ENCODE data around the gene CCR9.

The CCR9 gene

GRCh38 chr3:45936261-45936660 is 49.9 kb downstream of the CCR9 start:
- DNase-seq (ENCODE audit: low read depth in 2 of 2): no peak

- no peak for DNase-seq (ENCODE audit: low read depth in 2 of 2)
These were observed 51.1 kb downstream of the CCR9 start for GRCh38 chr3:45937206-45938042.

GRCh38 chr3:45938043-45938435 is 51.7 kb downstream of the CCR9 start:
- no peak for DNase-seq (ENCODE audit: low read depth in 2 of 2)

- DNase-seq (ENCODE audit: low read depth in 2 of 2): peak; percentile 68 to 77
These were observed 52.5 kb downstream of the CCR9 start for GRCh38 chr3:45938864-45939263.

DNA sequence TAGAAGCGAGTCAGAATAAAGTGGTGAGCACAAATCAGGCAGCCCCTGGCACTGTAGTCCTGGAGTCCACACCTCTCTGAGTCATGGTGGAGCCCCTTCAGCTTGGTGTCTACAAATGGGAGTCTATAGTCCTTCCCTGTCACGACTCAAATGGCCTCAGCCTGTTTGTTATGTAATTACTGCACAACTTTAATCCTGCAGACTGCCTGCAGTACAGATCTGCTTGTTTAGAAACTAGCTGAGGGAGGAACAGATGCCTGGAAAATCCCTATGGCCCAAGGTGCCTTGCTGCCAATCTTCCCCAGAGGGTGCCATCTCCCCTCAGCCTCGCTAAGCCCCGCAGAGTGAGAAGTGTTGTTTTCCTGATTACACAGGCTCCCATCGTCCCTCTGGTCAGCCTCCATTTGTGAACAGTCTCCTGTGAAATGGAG is 53.0 kb downstream of the CCR9 start:
- no peak for DNase-seq (ENCODE audit: low read depth in 2 of 2)

- no peak for DNase-seq (ENCODE audit: low read depth in 2 of 2)
These were observed 53.8 kb downstream of the CCR9 start for GRCh38 chr3:45940004-45940780.

- no peak for DNase-seq (ENCODE audit: low read depth in 2 of 2)
These were observed 54.5 kb downstream of the CCR9 start for GRCh38 chr3:45940781-45941365.

- no peak for DNase-seq (ENCODE audit: low read depth in 2 of 2)
These were observed 55.9 kb downstream of the CCR9 start for GRCh38 chr3:45942051-45942825.

DNA sequence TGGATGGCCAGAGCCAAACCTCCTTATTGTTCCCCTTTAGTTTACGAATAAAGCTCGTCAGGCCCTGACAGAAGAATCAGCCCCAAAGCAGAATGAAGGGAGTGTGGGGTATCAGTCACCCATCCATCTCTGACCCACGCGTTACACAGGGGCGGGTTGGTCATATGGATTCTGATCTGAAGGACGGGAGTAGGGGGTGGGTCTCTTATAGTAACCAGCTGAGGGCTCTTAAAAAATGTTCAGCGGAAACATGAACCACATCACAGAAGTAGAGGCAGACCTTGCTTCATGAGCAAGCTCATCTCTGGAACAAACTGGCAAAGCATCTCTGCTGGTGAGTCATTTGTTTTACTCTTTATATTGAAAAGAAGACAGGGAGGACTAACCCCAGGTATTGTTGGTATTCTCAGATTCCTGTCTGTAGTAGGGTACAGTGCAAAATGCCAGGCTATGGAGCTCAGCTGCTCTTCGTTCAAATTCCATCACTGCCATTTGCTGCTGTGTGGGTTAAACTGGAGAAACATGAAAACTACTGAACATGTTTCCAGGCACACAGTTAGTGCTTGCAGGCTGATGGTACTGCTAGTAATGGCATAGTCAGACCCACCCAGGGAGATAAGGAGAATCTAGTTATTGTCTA is 57.0 kb downstream of the CCR9 start, which contains the start of gene CXCR6:
TSS of gene CXCR6 (plus strand) at position 258 of the 640 bp plus-strand sequence. CDS start 3,018 bp downstream, outside the sequence.
- DNase-seq (ENCODE audit: low read depth in 2 of 2): no peak

DNA sequence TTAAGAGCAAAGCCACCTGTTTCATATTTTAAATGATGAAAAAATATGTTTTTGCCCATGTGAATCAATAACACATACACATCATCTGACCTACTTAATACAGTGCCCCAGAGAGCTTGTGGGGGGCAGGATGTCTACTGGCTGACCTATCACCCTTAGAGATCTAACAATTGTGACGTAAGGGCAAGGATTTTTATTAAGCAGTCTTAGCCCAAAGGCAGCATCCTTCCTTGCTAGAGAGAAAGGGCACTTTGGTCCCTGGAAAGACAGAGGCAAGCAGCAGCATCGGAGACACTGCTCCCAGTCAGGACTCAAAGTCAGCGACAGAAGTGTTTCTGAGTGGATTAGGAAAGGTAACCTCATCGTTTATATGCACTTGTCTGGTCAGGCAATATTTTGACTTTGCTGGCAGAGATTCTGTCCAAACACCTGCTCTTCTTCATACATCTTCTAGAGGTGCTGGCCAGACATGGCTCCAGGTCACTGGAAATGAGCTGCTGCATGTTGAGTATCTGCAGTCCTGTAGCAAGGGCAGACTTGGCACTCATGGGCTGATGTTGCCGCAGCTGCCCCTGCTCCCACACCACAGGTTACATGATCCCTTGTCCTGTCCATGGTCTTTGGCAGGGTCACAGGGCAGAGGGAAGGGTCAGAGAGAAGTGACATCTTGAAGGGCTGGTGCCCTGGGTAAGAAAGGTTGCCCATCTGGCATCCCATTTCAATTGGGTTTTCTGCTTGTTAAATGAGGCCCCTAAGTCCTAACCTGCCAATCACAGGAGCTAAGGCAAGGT is 58.7 kb downstream of the CCR9 start:
- DNase-seq (ENCODE audit: low read depth in 2 of 2): no peak

- no peak for DNase-seq (ENCODE audit: low read depth in 2 of 2)
These were observed 60.0 kb downstream of the CCR9 start for GRCh38 chr3:45946307-45946706.

DNA sequence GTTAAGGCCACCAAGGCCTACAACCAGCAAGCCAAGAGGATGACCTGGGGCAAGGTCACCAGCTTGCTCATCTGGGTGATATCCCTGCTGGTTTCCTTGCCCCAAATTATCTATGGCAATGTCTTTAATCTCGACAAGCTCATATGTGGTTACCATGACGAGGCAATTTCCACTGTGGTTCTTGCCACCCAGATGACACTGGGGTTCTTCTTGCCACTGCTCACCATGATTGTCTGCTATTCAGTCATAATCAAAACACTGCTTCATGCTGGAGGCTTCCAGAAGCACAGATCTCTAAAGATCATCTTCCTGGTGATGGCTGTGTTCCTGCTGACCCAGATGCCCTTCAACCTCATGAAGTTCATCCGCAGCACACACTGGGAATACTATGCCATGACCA is 60.5 kb downstream of the CCR9 start:
- no peak for DNase-seq (ENCODE audit: low read depth in 2 of 2)

GRCh38 chr3:45947361-45947760 is 61.0 kb downstream of the CCR9 start:
- no peak for DNase-seq (ENCODE audit: low read depth in 2 of 2)

DNA sequence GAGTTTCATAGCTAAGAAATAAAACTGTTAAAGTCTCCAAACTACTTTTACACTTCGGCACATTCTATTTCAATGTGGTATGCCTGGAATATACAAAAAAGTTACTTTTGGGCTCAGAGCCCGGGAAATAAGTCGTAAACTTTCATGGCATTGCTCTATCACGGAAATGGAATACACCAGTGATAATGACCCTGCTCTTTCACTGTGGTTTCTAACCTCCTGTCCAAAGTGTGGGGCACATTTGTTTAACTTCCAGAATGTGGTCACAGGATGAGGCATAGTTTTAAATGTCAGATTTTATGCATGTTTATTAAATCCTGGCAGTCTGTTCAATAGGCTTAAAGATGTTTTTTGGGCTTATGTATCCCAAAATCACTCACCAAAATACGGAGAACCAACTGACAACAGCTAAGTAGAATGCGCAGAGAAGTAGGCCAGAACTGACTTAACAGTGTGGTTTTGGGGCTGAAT is 62.0 kb downstream of the CCR9 start:
- no peak for DNase-seq (ENCODE audit: low read depth in 2 of 2)

GRCh38 chr3:45948881-45949280 is 62.5 kb downstream of the CCR9 start:
- no peak for DNase-seq (ENCODE audit: low read depth in 2 of 2)

DNA sequence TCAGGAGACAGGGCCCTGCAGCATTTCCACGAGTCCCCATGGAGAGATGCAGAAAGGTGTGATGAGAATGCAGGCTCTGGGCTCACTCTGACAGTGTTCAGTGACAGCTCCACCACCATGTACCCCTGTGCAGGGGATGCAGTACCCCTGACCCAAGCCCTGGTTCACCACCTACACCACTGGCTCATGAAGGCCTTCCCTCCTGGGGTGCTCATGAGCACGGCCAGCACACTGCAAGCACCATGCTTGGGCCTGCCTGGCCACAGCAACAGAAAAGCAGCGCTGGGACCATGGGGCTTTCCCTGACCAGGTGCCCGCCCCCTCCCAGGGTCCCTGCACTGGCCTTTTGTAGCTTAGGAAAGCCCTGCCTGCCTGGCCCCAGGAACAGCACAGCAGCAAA is 63.1 kb downstream of the CCR9 start:
- DNase-seq (ENCODE audit: low read depth in 2 of 2): no peak

GRCh38 chr3:45950131-45950530 is 63.8 kb downstream of the CCR9 start:
- DNase-seq (ENCODE audit: low read depth in 2 of 2): no peak

DNA sequence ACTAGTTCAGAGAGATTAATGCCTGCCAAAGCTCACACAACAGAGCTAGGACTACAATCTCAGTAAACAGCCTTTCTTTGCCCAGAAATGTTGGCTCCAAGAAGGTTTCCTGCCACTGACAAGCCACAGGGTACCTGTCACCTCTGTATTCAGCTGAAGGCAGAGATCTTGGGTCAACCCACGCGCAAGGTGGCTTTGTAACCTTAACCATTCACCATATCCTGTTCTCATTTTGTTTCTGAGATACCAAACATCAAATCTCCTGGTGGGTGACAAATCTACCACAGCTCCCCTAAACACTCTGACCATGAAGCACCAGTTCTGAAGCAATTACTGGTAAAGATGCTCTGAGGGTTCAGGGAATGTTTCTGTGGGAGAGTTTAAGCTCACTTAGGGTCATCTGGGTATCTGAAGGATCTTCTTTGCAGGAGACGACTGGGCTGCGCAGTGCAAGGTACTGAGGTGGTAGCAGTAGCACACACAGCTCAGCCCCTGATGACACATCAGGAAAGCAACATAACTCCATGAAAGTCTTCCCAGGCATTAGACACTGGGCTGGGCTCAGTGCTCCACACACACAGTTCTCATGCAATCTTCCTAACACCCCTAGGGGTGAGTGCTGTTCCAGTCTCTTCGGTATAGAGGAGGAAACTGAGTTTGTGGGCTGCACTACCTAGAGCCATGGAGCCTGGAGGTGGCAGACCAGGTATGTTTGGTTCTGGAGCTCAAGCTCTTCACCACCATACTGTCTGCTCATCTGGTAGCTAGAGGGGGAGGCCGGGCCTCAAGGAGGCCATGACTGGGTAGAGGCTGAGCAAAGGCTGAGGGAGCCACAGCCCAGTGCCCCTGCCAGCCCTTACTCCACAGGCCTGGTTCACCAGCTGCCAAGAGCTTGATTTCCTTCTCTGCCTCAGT is 64.6 kb downstream of the CCR9 start:
- peak in 1 of 2 donors; percentile 15 for DNase-seq (ENCODE audit: low read depth in 2 of 2)

- DNase-seq (ENCODE audit: low read depth in 2 of 2): no peak
These were observed 65.6 kb downstream of the CCR9 start for GRCh38 chr3:45951946-45952345.
